Activated naive CD4-positive, alpha-beta T cell treated with anti-CD3 and anti-CD28 coated beads, Interleukin-2, amount 10 ng/mL, durations not matched to agents 7 days and 5 days (primary cell): ENCODE measurements around the gene SPATA4.
"Not testable (repeated sequence)": the region's sequence is repeated elsewhere in the genome, so short reads cannot be mapped to it uniquely, and the experiment has no call there.

Experiments
- CTCF ChIA-PET: fragments of 350-600 bp; sonication (Branson Sonifier 250); formaldehyde crosslinking; loops from one replicate; lab custom pipeline; 2021; ENCODE audit warnings: antibody characterized with exemption; lab: Charles Lee
- DNase-seq: peaks from one replicate; pipeline ENCODE4 v3.0.0-alpha.2; 2020
- H3K27ac Mint-ChIP-seq: one replicate; pipeline ENCODE4 v1.8.0; 2021; ENCODE audit warnings: mild to moderate bottlenecking, moderate library complexity, mixed read lengths
- H3K27me3 Mint-ChIP-seq: one replicate; pipeline ENCODE4 v1.8.0; 2021; ENCODE audit warnings: mild to moderate bottlenecking, mixed read lengths
- H3K36me3 Mint-ChIP-seq: one replicate; pipeline ENCODE4 v1.8.0; 2021; ENCODE audit warnings: mixed read lengths
- H3K4me1 Mint-ChIP-seq: one replicate; pipeline ENCODE4 v1.8.0; 2021; ENCODE audit warnings: mixed read lengths
- H3K4me3 Mint-ChIP-seq: one replicate; pipeline ENCODE4 v1.8.0; 2021; ENCODE audit warnings: mild to moderate bottlenecking, moderate library complexity, mixed read lengths
- H3K9me3 Mint-ChIP-seq: one replicate; pipeline ENCODE4 v1.8.0; 2021; ENCODE audit warnings: mixed read lengths

Gene SPATA4

DNA sequence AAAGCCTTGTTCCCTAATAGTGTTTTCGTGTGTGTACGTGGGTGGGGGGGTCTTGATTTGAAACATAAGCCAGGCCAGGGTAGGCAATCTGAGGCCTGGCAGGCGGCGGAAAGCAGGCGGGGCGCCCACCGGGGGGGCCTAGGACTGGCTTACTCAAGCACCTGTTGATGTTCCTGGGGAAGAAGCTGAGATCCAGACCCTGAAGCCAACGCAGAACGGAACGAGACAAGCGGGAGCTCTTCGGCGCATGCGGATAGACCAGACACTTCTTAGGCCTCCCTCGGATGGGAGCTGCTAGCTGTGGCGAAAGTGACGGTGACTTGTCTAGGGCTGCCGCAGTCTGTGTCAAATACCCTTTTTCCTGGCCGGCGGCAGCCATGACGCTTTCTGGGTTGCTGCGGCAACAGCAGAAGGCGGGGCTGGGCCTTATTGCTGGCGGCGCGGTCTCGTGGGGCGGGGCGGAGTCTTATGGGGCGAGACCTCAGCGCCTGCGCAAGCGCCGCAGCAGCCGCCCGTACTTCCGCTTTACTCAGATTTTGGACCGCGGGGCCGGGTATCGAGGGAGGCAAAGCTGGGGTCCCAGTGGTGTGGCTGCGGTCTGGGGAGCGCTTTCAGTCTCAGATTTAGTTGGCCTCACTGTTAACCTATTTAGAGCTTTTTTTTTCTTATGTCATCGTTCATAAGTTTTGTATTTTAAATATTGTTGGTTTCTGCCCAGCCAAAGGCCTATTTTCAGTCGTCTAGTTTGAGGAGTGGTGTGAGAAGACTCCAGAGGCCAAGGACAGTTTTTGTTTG is at the start of gene SPATA4:
Gene SPATA4 (minus strand): TSS at position 402 of the 795 bp plus-strand sequence. CDS start 23 bp downstream, at position 379.
- Mint-ChIP-seq H3K27me3 (peaks cover 11% of the 10 kb centered on the region), H3K4me3 (peak within 1 kb of the TSS; percentile 79), H3K36me3 (peaks cover 3% of the 10 kb centered on the region), H3K9me3 (no peaks in the 10 kb centered on the region), H3K27ac (peak within 1 kb of the TSS; percentile 83), H3K4me1 (peaks cover 20% of the 10 kb centered on the region)
- DNase-seq, result peak; percentile 96
- CTCF ChIA-PET, result interaction anchor here (1.0 kb wide), 1 partner anchor 146 kb away, joined by 3 read pairs; no protein-coding TSS in a partner anchor

GRCh38 chr4:176242764-176243347 is 47.5 kb upstream of the SPATA4 start:
- DNase-seq, result no peak
- Mint-ChIP-seq H3K4me3 (no peak overlapping the region), H3K27ac (no peak overlapping the region), H3K27me3 (no peaks in the 10 kb centered on the region), H3K9me3 (no peaks in the 10 kb centered on the region), H3K4me1 (no peaks in the 10 kb centered on the region), H3K36me3 (no peaks in the 10 kb centered on the region)
- CTCF ChIA-PET, result no interaction called here

GRCh38 chr4:176241703-176242102 is 46.3 kb upstream of the SPATA4 start:
- Mint-ChIP-seq H3K4me1 (no peaks in the 10 kb centered on the region), H3K27me3 (no peaks in the 10 kb centered on the region), H3K9me3 (no peaks in the 10 kb centered on the region), H3K4me3 (no peak overlapping the region), H3K36me3 (no peaks in the 10 kb centered on the region), H3K27ac (no peak overlapping the region)
- CTCF ChIA-PET, result no interaction called here
- DNase-seq, result no peak

- H3K4me3 Mint-ChIP-seq, result no peak overlapping the region
- no peaks in the 10 kb centered on the region for H3K36me3 Mint-ChIP-seq
- no peaks in the 10 kb centered on the region for H3K4me1 Mint-ChIP-seq
- DNase-seq, result no peak
- CTCF ChIA-PET, result no interaction called here
- no peaks in the 10 kb centered on the region for H3K9me3 Mint-ChIP-seq
- H3K27me3 Mint-ChIP-seq, result no peaks in the 10 kb centered on the region
- no peak overlapping the region for H3K27ac Mint-ChIP-seq
Observed at GRCh38 chr4:176238826-176239225, 43.4 kb upstream of the SPATA4 start.

GRCh38 chr4:176238157-176238610 is 42.8 kb upstream of the SPATA4 start:
- CTCF ChIA-PET, result no interaction called here
- no peak for DNase-seq
- no peaks in the 10 kb centered on the region for H3K4me1 Mint-ChIP-seq
- no peaks in the 10 kb centered on the region for H3K36me3 Mint-ChIP-seq
- H3K9me3 Mint-ChIP-seq, result no peaks in the 10 kb centered on the region
- no peak overlapping the region for H3K4me3 Mint-ChIP-seq
- no peaks in the 10 kb centered on the region for H3K27me3 Mint-ChIP-seq
- H3K27ac Mint-ChIP-seq, result no peak overlapping the region

DNA sequence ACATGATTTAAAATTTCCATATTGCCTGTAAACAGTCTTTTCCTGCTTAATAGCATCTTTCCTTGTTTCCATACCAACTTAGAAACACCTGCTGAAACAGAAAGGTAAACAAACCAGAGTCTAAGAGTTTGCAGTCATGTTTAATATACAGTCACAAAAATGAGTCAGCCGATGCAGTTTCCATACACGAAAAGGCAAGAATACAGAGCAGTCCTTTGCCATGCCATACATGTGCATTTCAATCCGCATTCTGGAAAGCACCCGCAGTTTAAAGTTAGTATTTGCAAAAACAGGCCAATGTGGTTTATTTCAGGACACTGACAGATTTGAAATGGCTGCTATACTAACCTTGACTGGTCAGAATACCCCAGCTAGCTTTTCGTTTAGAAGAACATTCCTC is 41.6 kb upstream of the SPATA4 start:
- DNase-seq, result no peak
- H3K4me1 Mint-ChIP-seq, result no peaks in the 10 kb centered on the region
- H3K36me3 Mint-ChIP-seq, result no peaks in the 10 kb centered on the region
- no peak overlapping the region for H3K4me3 Mint-ChIP-seq
- no peaks in the 10 kb centered on the region for H3K9me3 Mint-ChIP-seq
- H3K27me3 Mint-ChIP-seq, result no peaks in the 10 kb centered on the region
- no peak overlapping the region for H3K27ac Mint-ChIP-seq
- CTCF ChIA-PET, result no interaction called here

DNA sequence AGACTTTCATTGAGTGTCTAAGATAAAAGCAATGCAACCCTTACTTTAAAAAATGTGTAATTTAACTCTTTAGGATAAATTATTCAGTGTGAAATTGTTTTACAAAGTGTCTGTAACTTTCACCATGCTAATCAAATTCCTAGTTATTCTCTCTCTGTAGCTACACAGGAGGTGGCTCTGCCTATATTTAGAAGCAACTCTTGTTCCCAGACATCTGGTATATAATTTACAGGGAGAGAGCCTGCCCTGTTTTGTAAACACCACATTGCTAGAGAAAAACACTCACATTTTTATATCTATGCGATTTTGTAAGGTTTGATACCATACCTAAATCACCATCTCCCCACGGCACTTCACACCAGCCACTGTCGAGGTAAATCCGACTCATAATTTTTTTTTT is 35.5 kb upstream of the SPATA4 start:
- no peaks in the 10 kb centered on the region for H3K4me1 Mint-ChIP-seq
- peaks cover 4% of the 10 kb centered on the region for H3K27me3 Mint-ChIP-seq
- no peak for DNase-seq
- H3K36me3 Mint-ChIP-seq, result no peaks in the 10 kb centered on the region
- no peak overlapping the region for H3K27ac Mint-ChIP-seq
- no peak overlapping the region for H3K4me3 Mint-ChIP-seq
- CTCF ChIA-PET, result no interaction called here
- H3K9me3 Mint-ChIP-seq, result no peaks in the 10 kb centered on the region

DNA sequence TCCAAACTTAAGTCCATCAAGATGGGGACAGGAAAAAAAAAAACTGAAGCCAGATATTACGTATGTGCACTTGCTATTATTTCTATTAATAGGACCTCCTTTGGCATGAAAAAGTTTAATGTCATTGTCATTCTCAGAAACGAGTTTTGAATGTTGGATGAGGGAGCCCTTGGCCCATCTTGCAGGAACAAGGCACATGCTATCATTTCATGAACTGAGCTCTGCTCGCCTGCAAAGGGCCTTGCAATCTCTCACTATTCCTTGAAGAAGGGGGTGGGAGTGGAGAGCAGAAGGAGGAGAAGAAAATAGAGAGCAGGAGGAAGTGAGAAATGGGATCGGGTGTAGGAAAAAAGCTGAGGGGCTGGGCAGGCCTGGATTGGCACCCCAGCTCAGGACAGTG is 34.3 kb upstream of the SPATA4 start:
- CTCF ChIA-PET, result no interaction called here
- Mint-ChIP-seq H3K9me3 (no peaks in the 10 kb centered on the region), H3K4me1 (no peaks in the 10 kb centered on the region), H3K27me3 (peaks cover 4% of the 10 kb centered on the region), H3K36me3 (no peaks in the 10 kb centered on the region), H3K27ac (no peak overlapping the region), H3K4me3 (no peak overlapping the region)
- no peak for DNase-seq

DNA sequence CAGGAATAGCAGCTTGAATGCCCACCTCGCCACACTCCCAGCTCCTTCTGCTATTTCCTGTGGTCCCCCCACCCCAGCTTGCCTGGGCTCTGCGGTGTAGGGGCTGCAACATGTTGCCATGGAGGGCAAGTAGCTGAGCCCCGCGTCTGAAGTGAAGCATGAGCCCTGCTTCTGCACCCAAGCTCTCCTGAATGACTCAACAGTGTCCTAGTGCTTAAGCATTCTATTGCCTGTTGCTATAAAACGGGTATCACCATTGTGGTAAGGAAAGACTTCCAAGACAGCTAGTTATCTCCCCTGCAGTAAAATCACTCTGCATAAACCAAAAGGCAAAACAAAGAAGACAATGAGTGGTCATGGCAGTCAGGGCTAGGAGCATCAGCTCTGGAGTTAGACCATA is 31.4 kb upstream of the SPATA4 start:
- H3K4me1 Mint-ChIP-seq, result no peaks in the 10 kb centered on the region
- no peaks in the 10 kb centered on the region for H3K36me3 Mint-ChIP-seq
- no peak for DNase-seq
- CTCF ChIA-PET, result no interaction called here
- H3K27ac Mint-ChIP-seq, result no peak overlapping the region
- H3K27me3 Mint-ChIP-seq, result peaks cover 4% of the 10 kb centered on the region
- H3K9me3 Mint-ChIP-seq, result no peaks in the 10 kb centered on the region
- no peak overlapping the region for H3K4me3 Mint-ChIP-seq

DNA sequence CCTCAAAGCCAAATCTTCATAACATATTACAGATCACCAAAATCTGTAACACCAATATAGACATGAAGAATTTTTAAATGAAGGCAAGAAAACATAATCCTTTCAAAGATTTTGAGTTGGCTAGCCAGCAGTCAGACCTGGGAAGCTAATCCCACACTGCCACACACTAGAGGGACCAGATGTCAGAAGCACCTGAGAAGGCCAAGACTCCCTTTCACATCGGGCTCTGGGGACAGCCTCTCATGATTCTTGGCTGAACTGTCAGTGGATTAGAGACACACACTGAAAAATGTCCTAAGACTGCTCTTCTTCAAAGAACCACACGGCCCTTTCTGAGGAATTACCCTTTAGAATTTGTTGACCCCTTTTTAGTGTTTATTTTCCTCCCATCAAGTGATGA is 28.2 kb upstream of the SPATA4 start:
- H3K4me3 Mint-ChIP-seq, result no peak overlapping the region
- no peak overlapping the region for H3K27ac Mint-ChIP-seq
- no peaks in the 10 kb centered on the region for H3K36me3 Mint-ChIP-seq
- H3K27me3 Mint-ChIP-seq, result no peaks in the 10 kb centered on the region
- H3K9me3 Mint-ChIP-seq, result no peaks in the 10 kb centered on the region
- no peaks in the 10 kb centered on the region for H3K4me1 Mint-ChIP-seq
- CTCF ChIA-PET, result no interaction called here
- no peak for DNase-seq

GRCh38 chr4:176222149-176222548 is 26.8 kb upstream of the SPATA4 start:
- Mint-ChIP-seq H3K4me3 (no peak overlapping the region), H3K4me1 (no peaks in the 10 kb centered on the region), H3K27me3 (no peaks in the 10 kb centered on the region), H3K27ac (no peak overlapping the region), H3K36me3 (no peaks in the 10 kb centered on the region), H3K9me3 (no peaks in the 10 kb centered on the region)
- DNase-seq, result no peak
- CTCF ChIA-PET, result no interaction called here

DNA sequence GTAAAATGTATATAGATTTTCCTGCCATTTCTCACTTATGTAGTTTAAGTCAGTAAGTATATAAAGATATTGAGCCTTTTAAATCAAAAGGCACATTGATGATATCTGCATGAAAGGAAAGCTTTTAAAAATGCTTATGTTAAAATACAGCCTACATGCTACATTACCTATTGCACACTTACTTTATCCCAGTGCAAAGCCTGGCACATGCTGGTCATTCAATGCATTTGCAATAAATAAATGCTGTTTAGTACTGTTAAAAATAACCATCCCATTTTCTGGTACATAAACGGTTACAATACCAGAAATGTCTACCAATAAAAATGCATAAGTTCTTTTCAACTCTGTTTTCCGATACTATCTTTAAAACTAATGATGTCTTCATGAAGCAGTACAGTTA is 22.1 kb upstream of the SPATA4 start:
- no peak for DNase-seq
- no peaks in the 10 kb centered on the region for H3K27me3 Mint-ChIP-seq
- H3K9me3 Mint-ChIP-seq, result no peaks in the 10 kb centered on the region
- no peak overlapping the region for H3K4me3 Mint-ChIP-seq
- H3K36me3 Mint-ChIP-seq, result no peaks in the 10 kb centered on the region
- CTCF ChIA-PET, result interaction anchor here (0.6 to 0.7 kb wide), 2 partner anchors 10 to 479 kb away, joined by 3 read pairs; no protein-coding TSS in a partner anchor
- no peak overlapping the region for H3K27ac Mint-ChIP-seq
- H3K4me1 Mint-ChIP-seq, result no peaks in the 10 kb centered on the region

DNA sequence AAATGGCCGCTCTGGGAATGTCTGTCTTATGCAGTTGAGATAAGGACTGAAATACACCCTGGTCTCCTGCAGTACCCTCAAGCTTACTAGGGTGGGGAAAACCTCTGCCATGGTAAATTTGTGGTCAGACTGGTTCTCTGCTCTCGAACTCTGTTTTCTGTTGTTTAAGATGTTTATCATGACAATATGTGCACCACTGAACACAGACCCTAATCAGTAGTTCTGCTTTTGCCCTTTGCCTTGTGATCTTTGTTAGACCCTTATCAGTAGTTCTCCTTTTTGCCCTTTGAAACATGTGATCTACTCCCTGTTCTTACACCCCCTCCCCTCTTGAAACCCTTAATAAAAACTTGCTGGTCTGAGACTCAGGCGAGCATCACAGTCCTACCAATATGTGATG is 17.0 kb upstream of the SPATA4 start:
- DNase-seq, H3K9me3 Mint-ChIP-seq, H3K36me3 Mint-ChIP-seq, H3K27ac Mint-ChIP-seq, H3K4me3 Mint-ChIP-seq, CTCF ChIA-PET, H3K4me1 Mint-ChIP-seq: not testable (repeated sequence)
- H3K27me3 Mint-ChIP-seq, result peaks cover 13% of the 10 kb centered on the region

DNA sequence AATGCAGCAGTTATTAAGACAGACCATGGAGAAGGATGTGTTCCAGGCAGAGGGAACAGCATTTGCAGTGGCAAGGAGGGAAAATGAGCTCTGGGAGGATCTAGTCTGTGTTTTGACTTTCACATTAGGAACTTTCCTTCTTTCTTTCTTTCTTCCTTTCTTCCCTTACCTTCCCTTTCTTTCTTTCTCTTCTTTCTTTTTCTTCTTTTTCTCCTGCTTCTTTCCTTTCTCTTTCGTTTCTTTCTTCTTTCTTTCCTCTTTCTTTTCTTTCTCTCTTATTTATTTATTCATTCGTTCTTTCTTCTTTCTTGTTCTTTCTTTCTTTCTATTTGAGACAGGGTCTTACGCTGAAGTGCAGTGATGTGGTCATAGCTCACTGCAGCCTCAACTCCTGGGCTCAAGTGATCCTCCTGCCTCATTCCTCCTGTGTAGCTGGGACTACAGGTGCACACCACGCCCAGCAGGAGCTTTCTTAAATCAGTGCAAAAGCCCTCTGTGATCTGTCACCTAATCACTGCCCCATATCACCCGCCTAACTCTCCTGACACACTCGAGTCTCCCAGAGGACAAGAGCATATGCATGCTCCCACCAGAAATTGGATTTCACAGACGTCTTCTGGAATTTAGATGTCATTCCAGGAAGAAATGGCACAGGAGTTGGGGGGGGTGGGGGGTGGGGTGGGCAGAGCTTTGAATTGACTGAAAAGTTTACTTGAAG is 15.4 kb upstream of the SPATA4 start:
- no peak for DNase-seq
- Mint-ChIP-seq H3K36me3 (no peaks in the 10 kb centered on the region), H3K4me3 (no peak overlapping the region), H3K9me3 (no peaks in the 10 kb centered on the region), H3K27me3 (peaks cover 17% of the 10 kb centered on the region), H3K27ac (no peak overlapping the region), H3K4me1 (no peaks in the 10 kb centered on the region)
- CTCF ChIA-PET, result interaction anchor here (0.7 kb wide), 1 partner anchor 286 kb away, joined by 3 read pairs; no protein-coding TSS in a partner anchor
